ENCODE results near the gene SMARCD3. TPM values are rescaled to one million over a fixed set of nuclear protein-coding genes. Genes with fewer than 3 reads are reported as not detected.

SMARCD3 gene
- total RNA-seq, 1 experiment from 2014 or later, result 4.6 TPM

DNA sequence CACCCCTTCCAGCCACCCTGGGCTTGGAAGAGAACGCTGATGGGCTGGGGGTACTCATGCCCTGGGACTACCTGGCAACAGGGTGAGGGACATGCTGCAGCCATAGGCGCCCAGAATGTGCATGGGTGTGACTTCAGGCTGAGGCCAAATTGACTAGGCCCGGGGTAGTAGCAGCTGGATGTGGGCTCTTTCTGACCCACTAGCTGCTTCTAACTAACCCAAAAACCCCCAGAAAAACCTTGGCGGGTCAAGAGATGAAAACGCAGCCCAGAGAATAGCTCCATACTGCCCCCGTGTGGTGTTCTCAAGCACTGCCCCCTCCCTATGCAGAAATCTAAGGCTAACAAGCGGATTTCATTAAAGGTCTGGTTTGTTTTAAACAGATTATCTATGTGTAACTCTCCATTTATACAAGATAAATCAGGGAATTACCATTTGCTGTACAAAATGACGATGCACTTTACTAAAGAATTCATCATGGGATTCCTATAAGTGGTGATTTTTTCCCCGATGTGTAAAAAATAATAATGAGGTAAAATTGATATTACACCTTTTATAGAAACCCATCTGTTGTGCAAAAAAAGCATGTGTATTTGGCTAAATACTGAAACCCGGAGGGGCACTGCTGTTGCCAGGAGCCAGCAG is 4.2 kb downstream of the SMARCD3 start:
- Histone ChIP-seq H3K79me2 (ENCODE audit: low read depth) (no peaks in the 10 kb centered on the region), H2AFZ (no peak overlapping the region), H3K9me3 (ENCODE audit: insufficient read depth, low read depth) (no peaks in the 10 kb centered on the region), H3K9me2 (ENCODE audit: insufficient read depth) (no peaks in the 10 kb centered on the region), H3K27me3 (ENCODE audit: insufficient read depth, low read depth) (peaks cover 25% of the 10 kb centered on the region), H3K4me2 (no peak overlapping the region), H3F3A (ENCODE audit: insufficient read depth, low read depth) (peaks cover 16% of the 10 kb centered on the region), H3K36me3 (ENCODE audit: low read depth) (no peaks in the 10 kb centered on the region), H3K27ac (no peak overlapping the region), H3K4me1 (replicated peaks; ENCODE audit: insufficient read depth) (no peaks in the 10 kb centered on the region; the same call in 1 of the 2 replicates), H3K4me3 (no peak overlapping the region), H4K20me1 (ENCODE audit: insufficient read depth) (0 out of 2 replicates have a peak, but pooled peaks cover 3% of the 10 kb centered on the region)
- TF ChIP-seq EZH2 (IDR thresholded peaks at IDR 0.05; ENCODE audit: low read depth), result no peak
- TF ChIP-seq, protein P1, sequence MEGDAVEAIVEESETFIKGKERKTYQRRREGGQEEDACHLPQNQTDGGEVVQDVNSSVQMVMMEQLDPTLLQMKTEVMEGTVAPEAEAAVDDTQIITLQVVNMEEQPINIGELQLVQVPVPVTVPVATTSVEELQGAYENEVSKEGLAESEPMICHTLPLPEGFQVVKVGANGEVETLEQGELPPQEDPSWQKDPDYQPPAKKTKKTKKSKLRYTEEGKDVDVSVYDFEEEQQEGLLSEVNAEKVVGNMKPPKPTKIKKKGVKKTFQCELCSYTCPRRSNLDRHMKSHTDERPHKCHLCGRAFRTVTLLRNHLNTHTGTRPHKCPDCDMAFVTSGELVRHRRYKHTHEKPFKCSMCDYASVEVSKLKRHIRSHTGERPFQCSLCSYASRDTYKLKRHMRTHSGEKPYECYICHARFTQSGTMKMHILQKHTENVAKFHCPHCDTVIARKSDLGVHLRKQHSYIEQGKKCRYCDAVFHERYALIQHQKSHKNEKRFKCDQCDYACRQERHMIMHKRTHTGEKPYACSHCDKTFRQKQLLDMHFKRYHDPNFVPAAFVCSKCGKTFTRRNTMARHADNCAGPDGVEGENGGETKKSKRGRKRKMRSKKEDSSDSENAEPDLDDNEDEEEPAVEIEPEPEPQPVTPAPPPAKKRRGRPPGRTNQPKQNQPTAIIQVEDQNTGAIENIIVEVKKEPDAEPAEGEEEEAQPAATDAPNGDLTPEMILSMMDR (conservative IDR thresholded peaks at IDR 0.05), result peak; percentile 95
- peak in 1 of 2 experiments; percentile 44 for DNase-seq
- CTCF ChIA-PET, result interaction anchor here (0.5 to 1.9 kb wide), 8 partner anchors 11 to 375 kb away, joined by 3 to 23 read pairs (median 6); partner anchors contain the start of genes ABCF2, ATG9B and CHPF2
- POLR2A ChIA-PET (ENCODE audit: unreplicated experiment), result interaction anchor here (0.7 kb wide), 1 partner anchor 216 kb away, joined by 3 read pairs; no protein-coding TSS in a partner anchor
- intact Hi-C loops (cut with micrococcal nuclease; ENCODE audit: unreplicated experiment), result loop anchor here (1.0 to 5.0 kb wide), 2 partner anchors 72 to 466 kb away; no protein-coding TSS in a partner anchor
- no TSS peak for BruUV-seq (replicated peaks)

DNA sequence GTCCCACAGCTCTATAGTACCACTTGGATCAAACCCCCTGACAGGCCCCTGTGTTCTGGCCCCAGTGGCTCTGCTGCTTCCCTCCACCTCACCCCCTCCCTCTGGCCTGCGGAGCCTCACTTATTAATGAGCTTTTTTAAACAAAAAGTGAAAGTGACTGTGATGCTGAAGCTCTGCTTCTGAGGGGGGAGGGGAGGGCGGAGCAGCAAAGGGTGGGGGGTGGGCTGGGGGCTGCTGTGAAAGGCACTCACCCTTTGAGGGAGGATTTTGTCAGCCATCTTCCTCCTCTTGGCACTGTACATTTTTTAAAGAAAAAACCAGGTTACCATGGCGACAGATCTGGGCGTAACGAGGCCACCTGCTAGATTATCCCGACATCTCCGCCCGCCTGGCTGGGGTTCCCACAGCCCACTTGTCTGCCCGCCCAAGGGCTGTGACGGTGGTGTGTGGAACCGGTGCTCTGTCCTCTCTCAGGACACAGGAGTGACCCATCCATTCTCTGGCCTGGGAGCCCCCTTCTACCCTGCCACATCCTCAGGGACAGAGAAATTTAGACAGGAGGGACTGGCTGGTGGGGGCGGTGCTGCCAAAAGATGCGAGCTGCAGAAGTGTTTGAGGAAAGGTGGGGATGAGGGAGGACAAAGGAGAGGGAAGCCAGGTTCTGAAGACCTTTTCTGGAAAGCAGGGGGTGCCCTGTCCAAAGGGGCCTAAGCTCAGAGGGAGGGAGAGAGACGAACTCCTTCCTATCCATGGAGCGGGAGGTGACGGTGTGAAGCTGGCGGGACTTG is 4.9 kb downstream of the SMARCD3 start:
- Histone ChIP-seq H3K27ac (no peak overlapping the region), H3K36me3 (ENCODE audit: low read depth) (no peaks in the 10 kb centered on the region), H3K9me3 (ENCODE audit: insufficient read depth, low read depth) (no peaks in the 10 kb centered on the region), H3K79me2 (ENCODE audit: low read depth) (no peaks in the 10 kb centered on the region), H3K4me1 (replicated peaks; ENCODE audit: insufficient read depth) (no peaks in the 10 kb centered on the region; the same call in 1 of the 2 replicates), H3K4me3 (no peak overlapping the region), H3K4me2 (no peak overlapping the region), H2AFZ (no peak overlapping the region), H3F3A (ENCODE audit: insufficient read depth, low read depth) (peaks cover 16% of the 10 kb centered on the region), H3K27me3 (ENCODE audit: insufficient read depth, low read depth) (peaks cover 21% of the 10 kb centered on the region), H4K20me1 (ENCODE audit: insufficient read depth) (0 out of 2 replicates have a peak, but pooled peaks cover 3% of the 10 kb centered on the region), H3K9me2 (ENCODE audit: insufficient read depth) (no peaks in the 10 kb centered on the region)
- ChIA-PET CTCF (interaction anchor here (0.5 to 1.9 kb wide), 7 partner anchors 11 to 220 kb away, joined by 3 to 23 read pairs (median 6); partner anchors contain the start of genes ABCF2, ATG9B and CHPF2), POLR2A (ENCODE audit: unreplicated experiment) (interaction anchor here (0.7 kb wide), 1 partner anchor 215 kb away, joined by 3 read pairs; no protein-coding TSS in a partner anchor)
- intact Hi-C loops (cut with micrococcal nuclease; ENCODE audit: unreplicated experiment), result loop anchor here (1.0 to 5.0 kb wide), 2 partner anchors 71 to 465 kb away; no protein-coding TSS in a partner anchor
- no TSS peak for BruUV-seq (replicated peaks)
- TF ChIP-seq, protein P1 (conservative IDR thresholded peaks at IDR 0.05), result no peak
- TF ChIP-seq EZH2 (IDR thresholded peaks at IDR 0.05; ENCODE audit: low read depth), result no peak
- no peak for DNase-seq

DNA sequence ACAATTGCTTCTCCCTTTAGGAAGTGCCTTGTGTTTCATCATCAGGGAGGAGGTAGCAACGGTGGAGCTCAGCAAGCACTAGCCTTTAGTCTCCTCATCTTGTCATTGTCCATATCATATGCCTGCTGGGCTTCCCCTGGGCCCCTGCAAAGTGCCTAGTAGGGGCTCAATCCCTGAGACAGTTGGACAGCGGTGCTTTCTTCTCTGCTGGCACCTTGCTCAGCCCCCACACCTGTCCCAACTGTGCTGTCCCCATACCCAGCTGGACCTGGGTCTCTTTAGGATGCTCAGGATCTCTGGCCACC is 5.5 kb downstream of the SMARCD3 start:
- no peak overlapping the region for H2AFZ ChIP-seq
- no peaks in the 10 kb centered on the region for H3K9me3 ChIP-seq (ENCODE audit: insufficient read depth, low read depth)
- no peaks in the 10 kb centered on the region; the same call in 1 of the 2 replicates for H3K4me1 ChIP-seq (replicated peaks; ENCODE audit: insufficient read depth)
- TF ChIP-seq, protein P1 (conservative IDR thresholded peaks at IDR 0.05), result no peak
- no peak for TF ChIP-seq EZH2 (IDR thresholded peaks at IDR 0.05; ENCODE audit: low read depth)
- intact Hi-C loops (cut with micrococcal nuclease; ENCODE audit: unreplicated experiment), result loop anchor here (5.0 kb wide), 1 partner anchor 71 kb away; no protein-coding TSS in a partner anchor
- H4K20me1 ChIP-seq (ENCODE audit: insufficient read depth), result 0 out of 2 replicates have a peak, but pooled peaks cover 8% of the 10 kb centered on the region
- DNase-seq, result no peak
- no peaks in the 10 kb centered on the region for H3K79me2 ChIP-seq (ENCODE audit: low read depth)
- peaks cover 16% of the 10 kb centered on the region for H3F3A ChIP-seq (ENCODE audit: insufficient read depth, low read depth)
- H3K36me3 ChIP-seq (ENCODE audit: low read depth), result 0 out of 2 replicates have a peak, but pooled peaks cover 1% of the 10 kb centered on the region
- peaks cover 20% of the 10 kb centered on the region for H3K27me3 ChIP-seq (ENCODE audit: insufficient read depth, low read depth)
- H3K27ac ChIP-seq, result no peak overlapping the region
- H3K4me3 ChIP-seq, result no peak overlapping the region
- CTCF ChIA-PET, result interaction anchor here (0.5 to 1.9 kb wide), 2 partner anchors 15 to 272 kb away, joined by 4 to 23 read pairs; partner anchors contain the start of gene ABCF2
- H3K9me2 ChIP-seq (ENCODE audit: insufficient read depth), result no peaks in the 10 kb centered on the region
- BruUV-seq (replicated peaks), result no TSS peak
- no peak overlapping the region for H3K4me2 ChIP-seq
- POLR2A ChIA-PET (ENCODE audit: unreplicated experiment), result interaction anchor here (0.6 kb wide), 1 partner anchor 11 kb away, joined by 4 read pairs; the partner anchor contains the start of gene CHPF2
